SK-N-SH (cell line): Measurements from ENCODE around the gene TRIM7. TPM values are rescaled to one million over a fixed set of nuclear protein-coding genes. Genes with fewer than 3 reads are reported as not detected.

Source experiments
- CTCF ChIA-PET: fragments of 300-600, 350-600 bp; formaldehyde crosslinking; extraction: SDS; loops from one replicate; lab custom pipeline; 2021; lab: Yijun Ruan, JAX
- POLR2A ChIA-PET: fragments of 350-600 bp; sonication (Branson Sonifier 250); formaldehyde crosslinking; extraction: SDS; loops from one replicate; lab custom pipeline; 2020; ENCODE audit warnings: antibody characterized with exemption, inconsistent platforms; lab: Yijun Ruan, JAX
- DNase-seq: peaks from one replicate; pipeline ENCODE4 v3.0.0; 2012
- H2AFZ ChIP-seq: fragments of 200-600 bp; sonication (generic); 2 replicates; pipeline ENCODE4 v1.8.1; 2016; ENCODE audit warnings: antibody characterized with exemption, mild to moderate bottlenecking, low read depth
- H3F3A ChIP-seq: fragments of 200-600 bp; sonication (generic); replicated peaks from 2 replicates; pipeline ENCODE3; 2016; ENCODE audit warnings: antibody characterized with exemption, mild to moderate bottlenecking; ENCODE audit not compliant: insufficient read depth
- H3K27ac ChIP-seq, 2 experiments: fragments of 200-500 bp in 1 of 2; fragments of 200-600 bp in 1 of 2; sonication (Bioruptor generic) in 1 of 2; sonication (generic), shearing (Covaris generic) in 1 of 2; 2 replicates each; pipeline versions ENCODE4 v1.5.1 to v1.6.1; 2014 to 2016; ENCODE audit warnings: low read depth in 2 of 2, inconsistent platforms in 1 of 2, low read length in 1 of 2, mild to moderate bottlenecking in 1 of 2, mixed read lengths in 1 of 2
- H3K27me3 ChIP-seq: fragments of 200-600 bp; sonication (generic), shearing (Covaris generic); 2 replicates; pipeline ENCODE4 v1.6.1; 2016; ENCODE audit warnings: mixed run types; ENCODE audit not compliant: insufficient read depth
- H3K36me3 ChIP-seq, 2 experiments: fragments of 200-500 bp in 1 of 2; fragments of 200-600 bp in 1 of 2; sonication (Bioruptor generic) in 1 of 2; sonication (generic) in 1 of 2; replicated peaks in 1 of 2; 2 replicates each; pipeline versions ENCODE3 to v1.5.1; 2014 to 2016; ENCODE audit warnings: low read length in 1 of 2, mild to moderate bottlenecking in 1 of 2; ENCODE audit not compliant: insufficient read depth in 2 of 2, control insufficient read depth in 1 of 2
- H3K4me1 ChIP-seq, 2 experiments: fragments of 200-500 bp in 1 of 2; fragments of 200-600 bp in 1 of 2; sonication (Bioruptor generic) in 1 of 2; sonication (generic), shearing (Covaris generic) in 1 of 2; 2 replicates each; pipeline versions ENCODE4 v1.5.1 to v1.6.1; 2014 to 2016; ENCODE audit warnings: low read depth in 1 of 2, low read length in 1 of 2, mixed run types in 1 of 2; ENCODE audit not compliant: insufficient read depth in 2 of 2, control insufficient read depth in 1 of 2
- H3K4me2 ChIP-seq: fragments of 200-600 bp; sonication (generic), shearing (Covaris generic); 2 replicates; pipeline ENCODE4 v1.6.1; 2017; ENCODE audit warnings: mixed run types
- H3K4me3 ChIP-seq, 2 experiments: fragments of 200-500 bp in 1 of 2; fragments of 200-600 bp in 1 of 2; sonication (Bioruptor generic) in 1 of 2; sonication (generic), shearing (Covaris generic) in 1 of 2; 2 replicates each; pipeline versions ENCODE4 v1.5.1 to v1.8.1; 2014 to 2016; ENCODE audit warnings: low read depth in 2 of 2, inconsistent platforms in 1 of 2, low read length in 1 of 2, mild to moderate bottlenecking in 1 of 2, mixed read lengths in 1 of 2, moderate library complexity in 1 of 2
- H3K79me2 ChIP-seq: fragments of 200-600 bp; sonication (generic); 2 replicates; pipeline ENCODE4 v1.8.1; 2017; ENCODE audit warnings: mild to moderate bottlenecking; ENCODE audit not compliant: insufficient read depth
- H3K9ac ChIP-seq: fragments of 200-600 bp; sonication (generic); 2 replicates; pipeline ENCODE4 v1.6.1; 2017; ENCODE audit warnings: mixed run types
- H3K9me2 ChIP-seq: fragments of 200-600 bp; sonication (generic); 2 replicates; pipeline ENCODE4 v1.6.1; 2017; ENCODE audit warnings: mixed run types
- H3K9me3 ChIP-seq: fragments of 200-600 bp; sonication (generic); 2 replicates; pipeline ENCODE4 v1.6.1; 2017; ENCODE audit warnings: mixed run types, mild to moderate bottlenecking, moderate library complexity
- H4K20me1 ChIP-seq: fragments of 200-600 bp; sonication (generic); 2 replicates; pipeline ENCODE4 v1.6.1; 2017; ENCODE audit warnings: mild to moderate bottlenecking, mixed run types; ENCODE audit not compliant: insufficient read depth
- CHD2 ChIP-seq: fragments of 150-350 bp; IDR thresholded peaks from 2 replicates; pipeline ENCODE4 v1.6.1; 2018; ENCODE audit warnings: low read length; ENCODE audit not compliant: partially characterized antibody
- EZH2phosphoT487 ChIP-seq: fragments of 200-600 bp; sonication (generic); IDR thresholded peaks from 2 replicates; pipeline ENCODE4 v1.6.1; 2017; ENCODE audit warnings: low read depth, mixed run types, mild to moderate bottlenecking, antibody characterized with exemption, moderate library complexity, borderline replicate concordance
- FOXJ3 ChIP-seq: sonication (generic); formaldehyde crosslinking; IDR thresholded peaks from 2 replicates; pipeline ENCODE4 v1.5.1; 2020; ENCODE audit warnings: mild to moderate bottlenecking, missing genetic modification reagents
- FOXM1 ChIP-seq: IDR thresholded peaks from 2 replicates; pipeline ENCODE4 v1.4.0; 2012; ENCODE audit warnings: low read depth, mild to moderate bottlenecking
- MAX ChIP-seq: IDR thresholded peaks from 2 replicates; pipeline ENCODE4 v1.4.0; 2012; ENCODE audit warnings: low read depth
- MEF2A ChIP-seq: IDR thresholded peaks from 2 replicates; pipeline ENCODE4 v1.4.0; 2012; ENCODE audit warnings: low read depth, borderline replicate concordance
- NFIC ChIP-seq: IDR thresholded peaks from 2 replicates; pipeline ENCODE4 v1.4.0; 2012; ENCODE audit warnings: borderline replicate concordance
- NRF1 ChIP-seq: IDR thresholded peaks from 2 replicates; pipeline ENCODE4 v1.6.1; 2012; ENCODE audit warnings: low read depth, mild to moderate bottlenecking, low read length
- RXRA ChIP-seq: IDR thresholded peaks from 2 replicates; pipeline ENCODE4 v1.4.0; 2012; ENCODE audit warnings: low read depth, mild to moderate bottlenecking, borderline replicate concordance
- SIN3A ChIP-seq: IDR thresholded peaks from 2 replicates; pipeline ENCODE4 v1.6.1; 2012; ENCODE audit warnings: low read depth, mild to moderate bottlenecking, low read length, moderate library complexity, borderline replicate concordance
- TCF12 ChIP-seq: IDR thresholded peaks from 2 replicates; pipeline ENCODE4 v1.4.0; 2012
- TEAD4 ChIP-seq: IDR thresholded peaks from 2 replicates; pipeline ENCODE4 v1.4.0; 2012; ENCODE audit warnings: mild to moderate bottlenecking, borderline replicate concordance; ENCODE audit not compliant: insufficient read depth
- YY1 ChIP-seq: IDR thresholded peaks from 2 replicates; pipeline ENCODE4 v1.4.0; 2012; ENCODE audit warnings: low read depth, mild to moderate bottlenecking
- WGBS: methylation state at CpG from one replicate; pipeline ENCODE4 v1.1.6; 2017; ENCODE audit warnings: low lambda C conversion rate; 5-methylcytosine and 5-hydroxymethylcytosine counted together
- polyA plus RNA-seq, 3 experiments: library from polyadenylated mRNA; depleted of rRNA; stranded (reverse); fragments of >200 nt; gene quantifications; 2 replicates each; pipeline ENCODE4 v1.2.3, GENCODE V29; 2012
- TF ChIP-seq, protein P1 (sequence below): IDR thresholded peaks from 2 replicates; pipeline ENCODE4 v1.4.0; 2012; ENCODE audit warnings: low read depth, borderline replicate concordance
- TF ChIP-seq, protein P2 (sequence below): IDR thresholded peaks from 2 replicates; pipeline ENCODE4 v1.4.0; 2012; ENCODE audit warnings: low read depth, borderline replicate concordance

TRIM7 gene
- polyA plus RNA-seq, 1 of the 3 experiments (the other 2 are of a cell fraction) = 3.5 TPM

GRCh38 chr5:181184845-181185216 lies 20.2 kb downstream of the TRIM7 start:
- Histone ChIP-seq H3K79me2 (no peaks in the 10 kb centered on the region), H3K9ac (no peak overlapping the region), H3K36me3 (no peaks in the 10 kb centered on the region), H3K27ac (peak overlapping the region in 1 of 2 experiments; percentile 73; a peak in 2 of 4 replicates), H2AFZ (peak overlapping the region; percentile 100), H3K4me1 (no peaks in the 10 kb centered on the region; a peak in 1 of 4 replicates), H3K9me3 (no peaks in the 10 kb centered on the region), H3F3A (peaks cover 30% of the 10 kb centered on the region), H4K20me1 (no peaks in the 10 kb centered on the region), H3K4me2 (peak overlapping the region; percentile 87; the same call in 1 of the 2 replicates), H3K9me2 (no peaks in the 10 kb centered on the region), H3K27me3 (no peaks in the 10 kb centered on the region), H3K4me3 (peak overlapping the region in 1 of 2 experiments; percentile 70; a peak in 2 of 4 replicates)
- DNase-seq = no peak
- ChIA-PET POLR2A (interaction anchor here (0.7 to 1.4 kb wide), 3 partner anchors 12 to 39 kb away, joined by 3 to 8 read pairs (median 4); partner anchors contain the start of gene TRIM41), CTCF (interaction anchor here (0.7 to 2.8 kb wide), 26 partner anchors 8 to 400 kb away, joined by 3 to 25 read pairs (median 4); partner anchors contain the start of genes RACK1, TRIM41 and TRIM7)
- 86% methylated on average over 16 of the region's 16 CpGs for WGBS
- TF ChIP-seq NRF1 (no peak), FOXJ3 (CRISPR knock-in tag) (no peak), MAX (no peak), EZH2phosphoT487 (no peak), MEF2A (no peak), FOXM1 (no peak), RXRA (no peak), TEAD4 (no peak), SIN3A (no peak), YY1 (no peak)
- TF ChIP-seq, protein P1, sequence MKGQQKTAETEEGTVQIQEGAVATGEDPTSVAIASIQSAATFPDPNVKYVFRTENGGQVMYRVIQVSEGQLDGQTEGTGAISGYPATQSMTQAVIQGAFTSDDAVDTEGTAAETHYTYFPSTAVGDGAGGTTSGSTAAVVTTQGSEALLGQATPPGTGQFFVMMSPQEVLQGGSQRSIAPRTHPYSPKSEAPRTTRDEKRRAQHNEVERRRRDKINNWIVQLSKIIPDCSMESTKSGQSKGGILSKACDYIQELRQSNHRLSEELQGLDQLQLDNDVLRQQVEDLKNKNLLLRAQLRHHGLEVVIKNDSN = no peak
- TF ChIP-seq, protein P2, sequence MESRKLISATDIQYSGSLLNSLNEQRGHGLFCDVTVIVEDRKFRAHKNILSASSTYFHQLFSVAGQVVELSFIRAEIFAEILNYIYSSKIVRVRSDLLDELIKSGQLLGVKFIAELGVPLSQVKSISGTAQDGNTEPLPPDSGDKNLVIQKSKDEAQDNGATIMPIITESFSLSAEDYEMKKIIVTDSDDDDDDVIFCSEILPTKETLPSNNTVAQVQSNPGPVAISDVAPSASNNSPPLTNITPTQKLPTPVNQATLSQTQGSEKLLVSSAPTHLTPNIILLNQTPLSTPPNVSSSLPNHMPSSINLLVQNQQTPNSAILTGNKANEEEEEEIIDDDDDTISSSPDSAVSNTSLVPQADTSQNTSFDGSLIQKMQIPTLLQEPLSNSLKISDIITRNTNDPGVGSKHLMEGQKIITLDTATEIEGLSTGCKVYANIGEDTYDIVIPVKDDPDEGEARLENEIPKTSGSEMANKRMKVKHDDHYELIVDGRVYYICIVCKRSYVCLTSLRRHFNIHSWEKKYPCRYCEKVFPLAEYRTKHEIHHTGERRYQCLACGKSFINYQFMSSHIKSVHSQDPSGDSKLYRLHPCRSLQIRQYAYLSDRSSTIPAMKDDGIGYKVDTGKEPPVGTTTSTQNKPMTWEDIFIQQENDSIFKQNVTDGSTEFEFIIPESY = no peak

DNA sequence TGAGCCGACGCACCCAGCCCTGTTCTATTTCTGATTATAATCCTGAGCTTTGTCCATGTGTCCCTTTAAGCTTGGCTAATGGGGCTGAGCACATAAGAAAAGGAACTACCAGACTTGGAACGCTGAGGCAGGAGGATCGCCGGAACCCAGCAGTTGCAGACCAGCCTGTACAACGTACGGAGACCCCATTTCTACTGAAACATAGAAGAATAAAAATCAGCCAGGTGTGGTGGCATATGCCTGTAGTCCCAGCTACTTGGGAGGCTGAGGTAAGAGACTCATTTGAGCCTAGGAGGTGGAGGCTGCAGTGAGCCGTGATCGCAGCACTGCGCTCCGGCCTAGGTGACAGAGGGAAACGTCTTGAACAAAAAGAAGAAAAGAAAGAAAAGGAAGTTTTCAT lies 22.3 kb downstream of the TRIM7 start:
- POLR2A ChIA-PET = no interaction called here
- WGBS = 92% methylated on average over 12 of the region's 12 CpGs

More for the DNA sequence above, 22.3 kb downstream of the TRIM7 start:
- Histone ChIP-seq H4K20me1 (no peaks in the 10 kb centered on the region), H3K4me2 (no peak overlapping the region), H2AFZ (no peak overlapping the region), H3K9me3 (no peaks in the 10 kb centered on the region), H3K36me3 (no peaks in the 10 kb centered on the region)
- no peak for DNase-seq
- TF ChIP-seq CHD2 = no peak
- TF ChIP-seq NFIC = no peak
- TF ChIP-seq TCF12 = no peak
- TF ChIP-seq, all 33 proteins: peak for 0
- H3K79me2 ChIP-seq = no peaks in the 10 kb centered on the region
- H3K9me2 ChIP-seq = no peaks in the 10 kb centered on the region
- no peak overlapping the region for H3K9ac ChIP-seq
- CTCF ChIA-PET = interaction anchor here (0.7 to 2.8 kb wide), 4 partner anchors 10 to 40 kb away, joined by 3 to 14 read pairs (median 4); partner anchors contain the start of gene TRIM41
- H3K4me1 ChIP-seq = no peaks in the 10 kb centered on the region; a peak in 1 of 4 replicates
- peaks cover 14% of the 10 kb centered on the region for H3F3A ChIP-seq
- H3K27ac ChIP-seq = no peak overlapping the region
- no peaks in the 10 kb centered on the region for H3K27me3 ChIP-seq
- H3K4me3 ChIP-seq = no peak overlapping the region
